Measurements from ENCODE around the gene NXNL1.
"Not testable (repeated sequence)": the region's sequence is repeated elsewhere in the genome, so short reads cannot be mapped to it uniquely, and the experiment has no call there.

NXNL1 gene

DNA sequence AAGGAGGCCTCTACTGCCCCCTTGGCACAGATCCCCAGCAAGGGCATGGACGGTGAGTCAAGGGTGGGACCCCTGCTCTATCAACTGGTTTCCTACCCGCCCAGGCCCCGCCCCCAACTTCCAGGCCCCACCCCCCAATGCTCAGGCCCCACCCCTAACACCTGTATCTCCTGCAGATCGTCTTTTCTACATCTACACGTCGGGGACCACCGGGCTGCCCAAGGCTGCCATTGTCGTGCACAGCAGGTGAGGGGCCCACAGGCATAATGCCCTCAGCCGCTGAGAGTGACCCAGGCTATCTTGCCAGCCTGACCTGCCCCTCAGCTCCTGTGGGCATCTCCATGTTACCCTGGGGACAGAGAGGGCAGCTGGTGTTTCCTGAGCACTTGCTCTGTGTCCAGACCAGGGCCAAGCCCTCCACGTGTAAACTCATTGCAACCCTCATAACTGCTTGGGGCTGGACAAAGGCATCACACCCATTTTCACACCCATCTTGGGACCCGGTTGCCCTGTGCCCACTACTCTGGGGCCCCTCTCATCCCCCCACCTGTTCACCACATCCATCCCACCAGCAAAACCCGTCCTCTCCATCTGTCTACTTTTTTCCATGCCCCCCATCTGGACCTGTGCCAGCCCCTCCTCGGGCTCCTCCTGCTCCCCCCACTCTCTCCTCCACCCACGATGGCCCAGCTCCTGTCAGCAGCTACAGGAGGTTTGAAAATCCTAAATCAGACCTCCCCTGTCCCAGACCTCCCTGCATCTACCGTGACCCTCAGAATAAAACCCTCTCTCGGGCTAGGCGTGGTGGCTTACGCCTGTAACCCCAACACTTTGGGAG, 26.8 kb upstream of the NXNL1 start:
- DNase-seq (ENCODE audit: insufficient read length, low spot score): no peak
- no peak for FAIRE-seq

DNA sequence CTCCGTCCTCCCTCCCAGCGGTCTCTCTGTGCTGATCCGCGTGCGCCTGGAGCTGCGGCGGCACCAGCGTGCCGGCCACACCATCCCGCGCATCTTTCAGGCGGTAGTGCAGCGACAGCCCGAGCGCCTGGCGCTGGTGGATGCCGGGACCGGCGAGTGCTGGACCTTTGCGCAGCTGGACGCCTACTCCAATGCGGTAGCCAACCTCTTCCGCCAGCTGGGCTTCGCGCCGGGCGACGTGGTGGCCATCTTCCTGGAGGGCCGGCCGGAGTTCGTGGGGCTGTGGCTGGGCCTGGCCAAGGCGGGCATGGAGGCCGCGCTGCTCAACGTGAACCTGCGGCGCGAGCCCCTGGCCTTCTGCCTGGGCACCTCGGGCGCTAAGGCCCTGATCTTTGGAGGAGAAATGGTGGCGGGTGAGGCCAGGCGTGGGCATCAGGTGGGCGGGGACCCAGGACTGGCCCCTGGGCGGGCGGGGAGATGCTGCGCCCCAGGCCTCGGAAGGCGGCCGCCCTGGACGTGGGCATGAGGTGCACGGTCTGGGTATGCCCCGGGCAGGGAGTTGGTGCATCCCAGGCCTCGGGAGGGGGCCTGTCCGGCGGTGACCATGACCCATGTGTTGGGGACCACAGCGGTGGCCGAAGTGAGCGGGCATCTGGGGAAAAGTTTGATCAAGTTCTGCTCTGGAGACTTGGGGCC, 26.0 kb upstream of the NXNL1 start:
- DNase-seq (ENCODE audit: insufficient read length, low spot score): no peak
- no peak for FAIRE-seq

GRCh38 chr19:17484520-17485185, 23.9 kb upstream of the NXNL1 start:
- FAIRE-seq (no peak), DNase-seq (ENCODE audit: insufficient read length, low spot score) (no peak)

GRCh38 chr19:17483605-17484002, 22.9 kb upstream of the NXNL1 start:
- DNase-seq (ENCODE audit: insufficient read length, low spot score): no peak
- no peak for FAIRE-seq

- no peak for FAIRE-seq
- no peak for DNase-seq (ENCODE audit: insufficient read length, low spot score)
These were observed 22.3 kb upstream of the NXNL1 start for GRCh38 chr19:17482877-17483604.

DNA sequence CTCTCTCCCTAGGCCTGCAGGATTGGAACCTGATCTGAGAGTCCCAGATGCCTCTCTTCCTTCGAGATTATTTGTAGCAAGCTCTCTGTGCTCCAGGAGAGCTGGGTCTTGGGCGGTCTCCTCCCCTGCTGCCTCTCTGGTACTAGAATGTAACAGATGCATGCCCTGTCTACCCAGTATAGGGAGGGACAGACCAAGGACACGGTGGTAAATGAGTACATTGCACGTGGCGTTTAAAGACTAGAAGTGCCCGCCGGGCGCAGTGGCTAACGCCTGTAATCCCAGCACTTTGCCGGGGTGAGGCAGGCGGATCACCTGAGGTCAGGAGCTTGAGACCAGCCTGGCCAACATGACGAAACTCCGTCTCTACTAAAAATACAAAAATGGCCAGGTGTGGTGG, 21.3 kb upstream of the NXNL1 start:
- DNase-seq (ENCODE audit: insufficient read length, low spot score): no peak

DNA sequence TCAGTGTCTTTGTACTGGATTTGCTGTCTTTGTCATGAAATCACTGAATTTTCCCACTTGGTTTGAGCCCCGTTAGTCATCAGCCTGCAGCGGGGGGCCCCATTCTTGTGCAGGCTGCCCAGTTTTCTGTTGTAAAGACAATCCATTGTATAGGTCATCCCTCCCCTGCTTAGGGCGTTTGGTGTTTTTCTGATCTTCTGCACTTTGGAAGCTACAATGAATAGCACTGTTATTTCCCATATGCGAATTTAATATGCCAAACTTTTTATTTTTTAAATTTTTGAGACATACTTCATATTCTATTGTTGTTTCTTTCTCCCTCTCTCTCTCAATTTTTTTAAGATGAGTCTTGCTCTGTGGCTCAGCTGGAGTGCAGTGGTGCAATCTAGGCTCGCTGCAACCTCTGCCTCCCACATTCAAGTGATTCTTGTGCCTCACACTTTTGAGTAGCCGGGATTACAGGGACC, 18.6 kb upstream of the NXNL1 start:
- FAIRE-seq: no peak

More for the DNA sequence above, 21.3 kb upstream of the NXNL1 start:
- no peak for FAIRE-seq

DNA sequence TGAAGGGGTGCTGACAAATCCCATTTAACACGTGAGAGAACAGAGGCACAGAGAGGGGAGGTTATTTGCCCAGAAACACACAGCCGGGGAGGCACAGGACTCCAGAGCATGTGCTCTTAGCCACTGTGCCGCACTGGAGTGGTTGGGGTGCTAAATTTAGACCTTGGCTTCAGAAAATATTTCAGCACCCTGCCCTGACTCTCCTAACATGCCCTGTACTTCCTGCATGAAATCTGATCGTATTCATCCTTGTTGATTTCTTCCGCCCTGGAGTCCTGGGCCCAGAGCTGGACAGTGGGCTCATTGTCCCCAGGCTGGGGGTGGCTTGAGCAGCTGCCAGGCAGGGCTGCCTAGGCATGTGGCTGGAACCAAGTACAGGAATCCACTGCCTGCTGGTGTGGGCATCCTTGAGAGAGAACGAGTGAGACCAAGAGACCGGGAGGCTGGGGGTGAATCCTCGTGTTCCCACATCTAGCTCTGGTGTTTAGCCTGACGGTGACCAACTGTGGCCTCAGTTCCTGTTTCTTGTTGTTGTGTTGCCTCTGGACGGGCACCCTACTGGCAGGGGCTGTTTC, 14.9 kb upstream of the NXNL1 start:
- no peak for DNase-seq (ENCODE audit: insufficient read length, low spot score)
- FAIRE-seq: no peak

More for the DNA sequence above, 18.6 kb upstream of the NXNL1 start:
- no peak for DNase-seq (ENCODE audit: insufficient read length, low spot score)

- DNase-seq (ENCODE audit: insufficient read length, low spot score); FAIRE-seq: not testable (repeated sequence)
These were observed 14.3 kb upstream of the NXNL1 start for GRCh38 chr19:17475011-17475540.

DNA sequence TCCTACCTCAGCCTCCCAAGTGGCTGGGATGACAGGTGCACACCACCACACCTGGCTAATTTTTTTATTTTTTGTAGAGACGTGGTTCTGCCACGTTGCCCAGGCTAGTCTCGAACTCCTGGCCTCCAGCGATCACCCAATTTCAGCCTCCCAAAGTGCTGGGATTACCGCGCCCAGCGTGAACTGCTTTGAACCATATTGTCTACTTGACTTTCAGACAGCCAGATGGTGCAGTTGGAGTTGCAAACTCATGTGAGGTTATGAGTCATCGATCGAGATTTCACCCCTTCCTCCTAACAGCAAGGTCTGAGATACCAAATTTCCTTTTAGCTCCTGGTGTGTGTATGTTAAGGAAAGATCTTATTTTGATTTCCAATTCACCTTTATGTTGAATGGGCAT, 12.3 kb upstream of the NXNL1 start:
- DNase-seq (ENCODE audit: insufficient read length, low spot score) (no peak), FAIRE-seq (no peak)

GRCh38 chr19:17471410-17472125, 10.8 kb upstream of the NXNL1 start:
- DNase-seq (ENCODE audit: insufficient read length, low spot score) (no peak), FAIRE-seq (no peak)

DNA sequence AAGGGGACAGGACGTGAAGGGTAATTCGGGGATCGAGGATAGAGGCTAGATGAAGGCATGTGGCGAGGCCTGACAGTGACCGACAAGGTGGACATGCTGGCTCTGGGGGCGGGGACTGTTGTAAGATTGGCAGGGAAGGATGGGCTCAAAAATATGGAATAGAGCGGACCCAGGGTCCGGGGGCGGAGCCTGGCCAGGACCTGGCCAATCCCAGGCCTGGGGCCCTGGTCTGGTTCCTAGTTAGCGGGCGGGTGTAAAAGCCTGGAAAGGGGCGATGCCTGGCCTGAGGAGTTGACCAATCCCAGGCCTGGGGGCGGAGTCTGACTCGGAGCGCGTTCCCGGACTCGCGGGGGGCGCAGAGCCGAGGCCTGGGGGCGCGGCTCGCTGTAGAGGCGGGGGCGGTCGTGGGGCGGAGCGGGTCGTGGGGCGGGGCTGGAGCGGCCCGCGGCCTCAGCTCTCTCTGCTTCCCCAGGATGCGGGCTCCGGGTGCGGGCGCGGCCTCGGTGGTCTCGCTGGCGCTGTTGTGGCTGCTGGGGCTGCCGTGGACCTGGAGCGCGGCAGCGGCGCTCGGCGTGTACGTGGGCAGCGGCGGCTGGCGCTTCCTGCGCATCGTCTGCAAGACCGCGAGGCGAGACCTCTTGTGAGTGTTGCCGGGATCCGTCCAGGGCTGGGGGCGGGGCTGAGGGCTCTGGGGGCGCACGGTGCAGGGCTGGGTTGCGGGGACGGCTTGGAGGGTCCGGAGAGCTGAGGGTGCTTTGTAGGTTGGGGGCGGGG, 9.5 kb upstream of the NXNL1 start, which contains the start of gene SLC27A1:
TSS of gene SLC27A1 (plus strand) at position 457 of the 774 bp plus-strand sequence. CDS start at position 474, 17 bp downstream.
- DNase-seq (ENCODE audit: insufficient read length, low spot score): peak; percentile 89
- FAIRE-seq: peak; percentile 95

DNA sequence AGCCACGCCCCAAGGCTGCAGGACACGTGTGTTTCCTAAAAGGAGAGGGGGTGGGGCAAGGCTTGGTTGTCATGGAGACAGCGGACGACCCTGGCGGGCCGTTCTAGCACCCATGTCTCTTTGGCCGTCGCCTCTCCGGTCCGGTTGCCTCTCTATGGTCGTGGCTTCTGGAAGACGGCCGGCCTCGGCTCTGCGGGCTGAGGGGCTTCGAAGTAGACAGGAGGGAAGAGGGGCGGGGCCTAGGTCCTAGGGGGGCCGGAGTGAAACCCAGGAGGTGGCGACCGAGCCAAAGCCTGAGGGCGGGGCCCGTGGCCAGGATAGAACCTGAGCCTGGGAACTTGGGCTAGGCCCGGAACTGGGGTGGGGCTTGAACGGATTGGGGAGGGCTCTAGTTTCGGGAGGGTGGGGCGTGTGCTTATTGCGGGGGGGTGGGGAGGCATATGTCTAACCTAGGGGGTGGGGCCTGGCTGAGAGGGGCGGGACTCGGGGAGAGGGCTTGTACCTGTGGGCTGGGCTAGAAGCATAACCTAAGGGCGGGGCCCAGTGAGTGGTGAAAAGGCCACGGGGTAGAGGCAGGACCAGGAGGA, 8.8 kb upstream of the NXNL1 start:
- DNase-seq (ENCODE audit: insufficient read length, low spot score): peak; percentile 69
- no peak for FAIRE-seq

DNA sequence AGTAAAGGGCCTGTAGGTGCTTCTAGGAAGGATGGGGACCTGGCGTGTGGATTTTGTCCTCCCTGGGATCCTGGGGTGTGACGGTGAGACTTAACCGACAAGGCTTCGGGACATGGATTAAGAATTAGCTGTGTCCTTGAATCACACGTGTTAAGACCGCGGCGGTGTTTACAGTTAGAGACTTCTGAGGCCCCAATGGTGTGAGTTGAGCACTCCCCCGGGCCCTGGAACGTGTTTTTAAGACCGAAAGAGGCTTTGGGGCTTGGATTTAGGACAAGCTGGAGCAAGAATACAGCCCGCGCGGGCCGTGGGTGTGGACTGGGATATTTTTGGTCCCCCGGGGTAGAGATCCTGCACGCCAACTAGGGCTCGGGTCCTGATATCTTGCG, 8.4 kb upstream of the NXNL1 start:
- DNase-seq (ENCODE audit: insufficient read length, low spot score) (no peak), FAIRE-seq (no peak)

DNA sequence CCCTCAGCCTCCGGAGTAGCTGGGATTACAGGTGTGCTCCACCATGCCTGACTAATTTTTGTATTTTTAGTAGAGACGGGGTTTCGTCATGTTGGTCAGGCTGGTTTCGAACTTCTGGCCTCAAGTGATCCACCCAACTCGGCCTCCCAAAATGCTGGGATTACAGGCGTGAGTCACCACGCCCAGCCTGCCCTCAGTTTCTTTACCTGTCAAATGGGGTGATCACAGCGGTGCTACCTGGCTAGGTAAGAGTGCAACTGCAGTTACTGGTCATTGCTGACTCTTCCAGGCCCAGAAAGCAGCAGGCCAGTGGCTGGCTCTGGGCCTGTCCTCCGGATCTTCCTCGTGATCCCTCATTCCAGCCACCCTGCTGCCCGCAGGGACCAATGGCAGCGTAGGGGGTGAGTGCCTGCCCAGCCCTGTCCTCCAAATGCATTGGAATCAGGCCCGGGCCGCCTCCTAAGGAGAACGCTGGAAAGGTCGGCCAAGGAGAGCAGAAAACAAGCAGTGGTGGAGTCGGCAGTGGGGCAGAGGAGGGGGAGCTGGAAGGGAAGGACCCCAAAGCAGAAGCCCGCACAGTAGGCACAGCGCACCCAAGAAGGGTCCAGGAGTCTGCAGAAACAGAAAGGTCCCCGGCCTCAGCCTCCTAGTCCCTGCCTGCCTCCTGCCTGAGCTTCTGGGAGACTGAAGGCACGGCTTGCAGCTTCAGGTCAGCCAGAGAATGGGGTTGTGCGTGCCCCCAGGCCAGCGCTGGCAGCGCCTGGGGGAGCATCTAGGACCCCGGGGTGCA, 7.8 kb upstream of the NXNL1 start:
- DNase-seq (ENCODE audit: insufficient read length, low spot score) (no peak), FAIRE-seq (no peak)

- DNase-seq (ENCODE audit: insufficient read length, low spot score): no peak
- no peak for FAIRE-seq
These were observed 7.0 kb upstream of the NXNL1 start for GRCh38 chr19:17467471-17468301.

DNA sequence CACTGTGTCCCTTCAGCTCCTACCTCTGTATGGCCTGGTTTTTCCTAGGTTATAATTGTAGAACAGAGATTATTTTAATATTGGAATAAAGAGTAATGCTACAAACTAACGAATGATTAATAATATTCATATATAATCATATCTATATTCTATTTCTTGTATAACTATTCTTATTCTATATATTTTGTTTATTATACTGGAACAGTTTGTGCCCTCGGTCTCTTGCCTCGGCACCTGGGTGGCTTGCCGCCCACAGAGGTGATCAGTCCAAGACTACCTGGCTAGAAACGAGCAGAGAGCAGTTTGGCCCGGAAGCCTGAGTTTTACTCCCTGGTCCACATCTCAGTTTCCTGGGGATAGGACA, 5.7 kb upstream of the NXNL1 start:
- FAIRE-seq (no peak), DNase-seq (ENCODE audit: insufficient read length, low spot score) (no peak)
